Naive thymus-derived CD4-positive, alpha-beta T cell (primary cell): ENCODE data around the gene MC4R. TPM values are rescaled to one million over a fixed set of nuclear protein-coding genes. Genes with fewer than 3 reads are reported as not detected.

Experiments
- ATAC-seq: fragments of 150-1000 bp; cut with Tn5 transposase; 2 replicates; pipeline ENCODE4 v1.10.0; 2021; ENCODE audit warnings: mild to moderate bottlenecking, moderate library complexity
- CTCF ChIA-PET: fragments of 350-600 bp; sonication (Branson Sonifier 250); formaldehyde crosslinking; loops from one replicate; lab custom pipeline; 2021; ENCODE audit warnings: antibody characterized with exemption; lab: Charles Lee
- POLR2A ChIA-PET: fragments of 350-600 bp; sonication (Branson Sonifier 250); formaldehyde crosslinking; loops from one replicate; lab custom pipeline; 2021; ENCODE audit warnings: antibody characterized with exemption, inconsistent platforms; lab: Charles Lee
- DNase-seq, 9 donors: peaks; one replicate each; pipeline versions ENCODE4 v3.0.0 to v3.0.0-alpha.2; 2020 to 2022; ENCODE audit warnings: mixed read lengths in 1 of 9
- H3K27ac ChIP-seq: one replicate; pipeline ENCODE4 v1.7.0; 2013; ENCODE audit warnings: mild to moderate bottlenecking, low read depth, low read length, moderate library complexity
- H3K27me3 ChIP-seq, 2 donors: one replicate each; pipeline ENCODE4 v1.7.0; 2013; ENCODE audit warnings: low read length in 2 of 2, mild to moderate bottlenecking in 2 of 2, moderate library complexity in 2 of 2; ENCODE audit not compliant: control insufficient read depth in 2 of 2, insufficient read depth in 2 of 2
- H3K36me3 ChIP-seq, 3 experiments: 1 replicate in 2 of 3; 2 replicates in 1 of 3; pipeline ENCODE4 v1.7.0; 2013; ENCODE audit warnings: low read length in 3 of 3, mild to moderate bottlenecking in 3 of 3, moderate library complexity in 1 of 3; ENCODE audit not compliant: insufficient read depth in 3 of 3, control insufficient read depth in 2 of 3
- H3K4me1 ChIP-seq, 2 donors: one replicate each; pipeline ENCODE4 v1.7.0; 2013; ENCODE audit warnings: low read length in 2 of 2, mild to moderate bottlenecking in 2 of 2, moderate library complexity in 1 of 2; ENCODE audit not compliant: control insufficient read depth in 2 of 2, insufficient read depth in 2 of 2
- H3K4me3 ChIP-seq: 2 replicates; pipeline ENCODE4 v1.7.0; 2013; ENCODE audit warnings: mild to moderate bottlenecking, low read length
- H3K9me3 ChIP-seq, 3 experiments: 1 replicate in 2 of 3; 2 replicates in 1 of 3; pipeline ENCODE4 v1.7.0; 2013; ENCODE audit warnings: low read length in 3 of 3; ENCODE audit not compliant: control insufficient read depth in 2 of 3
- H3K27ac Mint-ChIP-seq, 9 donors: one replicate each; pipeline ENCODE4 v1.8.0; 2020 to 2022; ENCODE audit warnings: mixed read lengths in 9 of 9, mild to moderate bottlenecking in 8 of 9, moderate library complexity in 5 of 9, inconsistent platforms in 2 of 9
- H3K27me3 Mint-ChIP-seq, 5 donors: one replicate each; pipeline ENCODE4 v1.8.0; 2021 to 2022; ENCODE audit warnings: mixed read lengths in 5 of 5, mild to moderate bottlenecking in 1 of 5
- H3K36me3 Mint-ChIP-seq, 5 donors: one replicate each; pipeline ENCODE4 v1.8.0; 2020 to 2022; ENCODE audit warnings: mixed read lengths in 5 of 5, mild to moderate bottlenecking in 3 of 5, inconsistent platforms in 1 of 5
- H3K4me1 Mint-ChIP-seq, 7 donors: one replicate each; pipeline ENCODE4 v1.8.0; 2020 to 2022; ENCODE audit warnings: mixed read lengths in 7 of 7, mild to moderate bottlenecking in 3 of 7, inconsistent platforms in 1 of 7
- H3K4me3 Mint-ChIP-seq, 10 donors: one replicate each; pipeline ENCODE4 v1.8.0; 2020 to 2022; ENCODE audit warnings: mild to moderate bottlenecking in 10 of 10, mixed read lengths in 10 of 10, moderate library complexity in 6 of 10, inconsistent platforms in 2 of 10
- H3K9me3 Mint-ChIP-seq, 11 donors: one replicate each; pipeline ENCODE4 v1.8.0; 2020 to 2022; ENCODE audit warnings: mixed read lengths in 11 of 11, mild to moderate bottlenecking in 4 of 11, inconsistent platforms in 1 of 11, moderate library complexity in 1 of 11
- intact Hi-C, 2 donors: fragments of 100-400 bp; cut with micrococcal nuclease; formaldehyde crosslinking; loops; one replicate each; pipeline ENCODE4 v1.15.1; 2023
- polyA plus RNA-seq, 2 donors: library from polyadenylated mRNA; unstranded; fragments of 300-500 nt; fragmentation: Illumina TruSeq; gene quantifications; one replicate each; pipeline ENCODE4 v1.2.3, GENCODE V29; 2021
- total RNA-seq, 6 experiments: library from RNA in 5 of 6; stranded (reverse) in 5 of 6; gene quantifications; 1 replicate in 5 of 6; 2 replicates in 1 of 6; pipeline ENCODE4 v1.2.3 and lab custom pipeline; 2021 to 2026

Gene MC4R
- total and polyA plus RNA-seq, 7 experiments from 2014 or later, result not detected

DNA sequence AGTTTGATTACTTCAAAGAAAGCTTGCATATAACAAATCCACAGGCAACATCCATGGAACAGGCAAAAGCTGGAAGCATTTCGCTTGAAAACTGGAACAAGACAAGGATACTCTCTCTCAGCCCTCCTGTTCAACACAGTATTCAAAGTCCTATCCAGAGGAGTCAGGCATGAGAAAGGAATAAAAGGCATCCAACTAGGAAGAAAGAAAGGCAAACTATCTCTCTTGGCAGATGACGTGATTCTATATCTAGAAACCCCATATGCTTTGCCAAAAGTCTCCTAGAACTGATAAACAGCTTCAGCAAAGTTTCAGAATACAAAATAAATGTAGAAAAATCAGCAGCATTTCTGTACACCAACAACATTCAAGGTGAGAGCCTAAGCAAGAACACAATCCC is 34.1 kb upstream of the MC4R start:
- ChIA-PET CTCF (no interaction called here), POLR2A (no interaction called here)
- peaks cover 0 to 4% (median 0%) of the 10 kb centered on the region in 5 donors for H3K27me3 Mint-ChIP-seq
- DNase-seq, result no peak
- intact Hi-C loops, result no loop called here
- H3K27me3 ChIP-seq, result no peaks in the 10 kb centered on the region
- no peaks in the 10 kb centered on the region for H3K4me1 ChIP-seq
- H3K9me3 ChIP-seq, result no peaks in the 10 kb centered on the region
- H3K27ac ChIP-seq, result no peak overlapping the region
- no peak overlapping the region for H3K4me3 Mint-ChIP-seq
- peaks cover 0 to 5% (median 2%) of the 10 kb centered on the region in 11 donors for H3K9me3 Mint-ChIP-seq
- H3K36me3 ChIP-seq, result no peaks in the 10 kb centered on the region
- no peak overlapping the region for H3K4me3 ChIP-seq
- no peaks in the 10 kb centered on the region for H3K36me3 Mint-ChIP-seq
- H3K27ac Mint-ChIP-seq, result no peak overlapping the region
- ATAC-seq, result no peak
- H3K4me1 Mint-ChIP-seq, result no peaks in the 10 kb centered on the region

DNA sequence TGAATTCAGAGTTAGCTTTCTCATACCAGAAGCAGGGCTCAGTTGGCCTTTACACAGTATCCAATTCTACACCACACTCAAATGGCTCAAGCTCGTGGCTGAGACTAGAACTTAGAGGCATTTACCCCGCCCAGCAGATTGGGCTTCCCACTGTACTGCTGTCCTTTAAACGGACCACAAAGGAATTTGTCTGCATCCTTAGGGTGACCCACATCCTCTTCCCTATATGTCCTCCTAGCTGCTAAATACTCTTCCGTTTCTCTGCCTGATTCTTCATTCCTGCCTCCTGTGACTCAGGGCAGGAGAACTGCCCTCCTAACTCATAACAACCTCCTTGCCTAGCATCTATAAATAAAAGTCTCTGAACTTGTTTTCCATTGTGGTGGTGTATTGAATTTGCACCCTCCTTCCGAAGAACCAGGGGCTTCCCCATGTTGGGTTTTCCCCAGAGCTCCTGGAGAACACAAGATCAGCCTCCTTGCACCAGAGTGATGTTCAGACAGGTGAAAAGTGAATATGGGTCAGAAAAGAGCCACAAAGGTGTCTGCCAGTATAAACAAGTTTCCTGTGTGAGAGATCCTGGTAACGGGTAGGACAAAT is 32.0 kb upstream of the MC4R start:
- Mint-ChIP-seq H3K4me3 (no peak overlapping the region), H3K36me3 (no peaks in the 10 kb centered on the region), H3K27me3 (peaks cover 0 to 7% (median 0%) of the 10 kb centered on the region in 5 donors), H3K27ac (no peak overlapping the region), H3K4me1 (no peaks in the 10 kb centered on the region), H3K9me3 (peaks cover 2 to 18% (median 6%) of the 10 kb centered on the region in 11 donors)
- ChIA-PET POLR2A (no interaction called here), CTCF (no interaction called here)
- intact Hi-C loops, result no loop called here
- Histone ChIP-seq H3K36me3 (no peaks in the 10 kb centered on the region), H3K4me3 (no peak overlapping the region), H3K9me3 (no peaks in the 10 kb centered on the region), H3K27ac (no peak overlapping the region), H3K4me1 (no peaks in the 10 kb centered on the region), H3K27me3 (no peaks in the 10 kb centered on the region)
- ATAC-seq (no peak), DNase-seq (no peak)

DNA sequence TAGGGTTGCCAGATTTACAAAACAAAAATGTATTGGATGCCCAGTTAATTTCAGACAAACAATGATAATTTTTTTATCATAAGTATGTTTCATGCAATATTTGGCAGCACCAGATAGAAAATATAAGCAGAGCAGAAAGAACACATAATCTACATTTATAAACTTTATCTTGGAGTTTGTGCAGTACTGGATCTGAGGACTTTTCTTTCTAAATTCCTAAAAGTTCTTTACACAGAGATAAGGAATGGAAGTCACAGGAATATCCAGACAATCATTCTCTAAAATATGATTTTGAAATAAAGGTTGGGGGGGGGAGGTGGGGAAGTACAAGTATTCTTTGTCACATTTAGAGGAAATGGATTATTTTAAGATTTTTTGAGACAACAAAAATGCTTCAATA is 28.8 kb upstream of the MC4R start:
- Histone ChIP-seq H3K27ac (no peak overlapping the region), H3K36me3 (no peaks in the 10 kb centered on the region), H3K9me3 (no peaks in the 10 kb centered on the region), H3K4me3 (no peak overlapping the region), H3K4me1 (no peaks in the 10 kb centered on the region), H3K27me3 (no peaks in the 10 kb centered on the region)
- H3K36me3 Mint-ChIP-seq, result peaks cover 0 to 4% (median 0%) of the 10 kb centered on the region in 5 donors
- intact Hi-C loops, result no loop called here
- CTCF ChIA-PET, result no interaction called here
- H3K4me3 Mint-ChIP-seq, result no peak overlapping the region
- ATAC-seq (no peak), DNase-seq (no peak)
- peaks cover 0 to 7% (median 0%) of the 10 kb centered on the region in 5 donors for H3K27me3 Mint-ChIP-seq
- H3K4me1 Mint-ChIP-seq, result no peaks in the 10 kb centered on the region
- POLR2A ChIA-PET, result no interaction called here
- no peak overlapping the region for H3K27ac Mint-ChIP-seq
- peaks cover 2 to 19% (median 7%) of the 10 kb centered on the region in 11 donors for H3K9me3 Mint-ChIP-seq

DNA sequence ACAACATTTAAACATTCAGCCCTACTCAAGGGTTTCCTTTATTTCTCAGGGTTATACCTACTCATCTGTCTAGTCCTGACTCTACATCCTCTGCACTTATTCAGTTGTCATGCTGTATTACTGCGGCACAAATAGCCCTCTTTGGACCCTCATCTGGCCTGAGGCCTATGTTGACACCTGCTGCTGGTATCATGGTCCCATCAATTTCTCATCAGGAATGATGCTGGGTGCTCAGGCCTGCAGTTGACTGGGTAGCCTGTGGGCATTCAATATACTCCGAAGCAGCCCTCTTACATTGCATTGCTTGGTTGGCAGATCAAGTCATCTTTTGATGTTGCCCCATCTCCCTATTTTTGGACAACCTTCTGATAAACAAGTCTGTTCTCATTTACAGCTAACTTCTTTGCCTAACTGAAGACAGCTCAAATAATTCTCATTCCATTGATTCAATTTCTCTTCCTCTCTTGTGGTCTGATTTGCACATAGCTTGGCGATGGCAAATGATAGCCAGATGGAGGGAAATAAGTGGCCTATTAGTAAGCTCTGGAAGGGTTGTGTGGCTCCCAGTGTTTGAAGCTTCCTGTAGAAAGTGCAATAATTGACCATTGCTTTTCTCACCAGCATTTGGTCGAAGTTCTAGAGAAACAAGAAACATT is 19.1 kb upstream of the MC4R start:
- intact Hi-C loops, result no loop called here
- H3K9me3 ChIP-seq, result no peaks in the 10 kb centered on the region
- no peaks in the 10 kb centered on the region for H3K27me3 ChIP-seq
- Mint-ChIP-seq H3K36me3 (no peaks in the 10 kb centered on the region), H3K4me1 (no peaks in the 10 kb centered on the region), H3K4me3 (no peak overlapping the region), H3K27ac (no peak overlapping the region), H3K27me3 (no peaks in the 10 kb centered on the region), H3K9me3 (peaks cover 0 to 9% (median 0%) of the 10 kb centered on the region in 11 donors)
- CTCF ChIA-PET, result no interaction called here
- no peak overlapping the region for H3K27ac ChIP-seq
- ATAC-seq, result no peak
- H3K4me3 ChIP-seq, result no peak overlapping the region
- POLR2A ChIA-PET, result no interaction called here
- DNase-seq, result no peak
- H3K36me3 ChIP-seq, result no peaks in the 10 kb centered on the region
- H3K4me1 ChIP-seq, result no peaks in the 10 kb centered on the region

DNA sequence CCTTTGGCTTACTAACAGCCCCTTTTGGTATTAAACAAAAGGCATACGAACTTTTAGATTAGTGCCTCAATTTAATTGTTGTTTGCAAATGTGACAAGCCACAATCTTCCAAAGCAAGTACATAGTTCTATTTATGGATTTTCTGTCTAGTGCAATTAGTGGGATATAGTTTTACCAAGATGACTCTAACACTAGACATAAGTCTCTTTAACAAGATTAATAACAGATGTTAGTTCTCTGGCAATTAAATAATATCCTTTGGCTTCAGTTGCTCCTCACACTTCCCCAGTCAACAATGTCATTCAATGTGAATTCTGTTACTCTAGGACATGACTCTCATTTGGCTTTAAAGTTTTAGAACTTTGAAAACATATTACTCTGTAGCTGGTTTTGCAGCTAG is 16.7 kb upstream of the MC4R start:
- H3K9me3 ChIP-seq, result no peaks in the 10 kb centered on the region
- H3K4me3 Mint-ChIP-seq, result no peak overlapping the region
- H3K27ac ChIP-seq, result no peak overlapping the region
- POLR2A ChIA-PET, result no interaction called here
- ATAC-seq (no peak), DNase-seq (no peak)
- H3K36me3 Mint-ChIP-seq, result no peaks in the 10 kb centered on the region
- no peaks in the 10 kb centered on the region for H3K27me3 ChIP-seq
- H3K4me1 Mint-ChIP-seq, result no peaks in the 10 kb centered on the region
- intact Hi-C loops, result no loop called here
- H3K27me3 Mint-ChIP-seq, result no peaks in the 10 kb centered on the region
- H3K27ac Mint-ChIP-seq, result no peak overlapping the region
- no peak overlapping the region for H3K4me3 ChIP-seq
- H3K9me3 Mint-ChIP-seq, result peaks cover 0 to 12% (median 0%) of the 10 kb centered on the region in 11 donors
- H3K4me1 ChIP-seq, result no peaks in the 10 kb centered on the region
- CTCF ChIA-PET, result no interaction called here
- no peaks in the 10 kb centered on the region for H3K36me3 ChIP-seq

DNA sequence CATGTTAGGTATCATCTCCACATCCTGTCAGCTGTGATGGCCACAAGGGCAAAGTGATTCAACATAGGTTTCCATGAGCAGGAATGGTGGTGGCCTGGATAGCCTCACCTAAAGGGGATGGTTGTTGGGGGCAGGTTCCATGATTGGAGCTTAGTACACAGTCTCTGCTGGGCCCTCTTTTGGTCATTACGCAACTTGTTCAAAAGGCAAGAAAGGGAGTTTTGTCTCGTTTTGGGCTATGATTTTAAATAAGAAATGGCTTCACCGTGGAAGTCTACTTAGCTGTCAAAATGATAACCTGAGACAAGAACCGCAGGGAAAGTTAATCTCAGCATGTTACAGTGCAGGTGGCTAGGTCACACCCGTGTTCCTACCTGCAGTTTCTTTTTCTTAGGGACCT is 13.1 kb upstream of the MC4R start:
- Histone ChIP-seq H3K27ac (no peak overlapping the region), H3K36me3 (no peaks in the 10 kb centered on the region), H3K4me1 (no peaks in the 10 kb centered on the region), H3K4me3 (no peak overlapping the region), H3K27me3 (no peaks in the 10 kb centered on the region), H3K9me3 (no peaks in the 10 kb centered on the region)
- CTCF ChIA-PET, result no interaction called here
- H3K27ac Mint-ChIP-seq, result no peak overlapping the region
- no peaks in the 10 kb centered on the region for H3K27me3 Mint-ChIP-seq
- intact Hi-C loops, result no loop called here
- ATAC-seq (no peak), DNase-seq (no peak)
- H3K4me1 Mint-ChIP-seq, result no peaks in the 10 kb centered on the region
- no peak overlapping the region for H3K4me3 Mint-ChIP-seq
- peaks cover 0 to 3% (median 0%) of the 10 kb centered on the region in 11 donors for H3K9me3 Mint-ChIP-seq
- POLR2A ChIA-PET, result interaction anchor here (0.6 kb wide), 1 partner anchor 11 kb away, joined by 4 read pairs; no protein-coding TSS in a partner anchor
- no peaks in the 10 kb centered on the region for H3K36me3 Mint-ChIP-seq

DNA sequence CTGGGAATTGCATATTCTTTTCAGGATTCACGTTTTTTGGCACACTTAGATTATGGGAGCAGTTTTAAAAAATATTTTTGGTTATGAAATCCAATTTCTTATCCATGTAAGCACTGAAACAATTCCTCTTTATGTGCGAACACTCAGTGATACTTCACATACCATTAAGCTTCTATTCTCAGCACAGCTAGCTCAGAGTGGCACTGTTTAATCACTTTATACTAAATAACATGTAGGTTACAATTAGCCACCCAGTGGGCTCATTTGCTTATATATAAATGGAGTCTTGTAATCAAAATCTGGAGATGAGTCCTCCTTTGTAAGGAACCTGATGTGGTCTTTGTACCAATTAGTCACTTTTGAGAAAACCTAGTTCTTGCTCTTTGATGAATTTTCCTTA is 11.3 kb upstream of the MC4R start:
- Histone ChIP-seq H3K4me3 (no peak overlapping the region), H3K9me3 (no peaks in the 10 kb centered on the region), H3K27me3 (no peaks in the 10 kb centered on the region), H3K4me1 (no peaks in the 10 kb centered on the region), H3K27ac (no peak overlapping the region), H3K36me3 (no peaks in the 10 kb centered on the region)
- peaks cover 0 to 8% (median 0%) of the 10 kb centered on the region in 11 donors for H3K9me3 Mint-ChIP-seq
- ChIA-PET POLR2A (no interaction called here), CTCF (no interaction called here)
- H3K27ac Mint-ChIP-seq, result no peak overlapping the region
- H3K4me1 Mint-ChIP-seq, result no peaks in the 10 kb centered on the region
- ATAC-seq (no peak), DNase-seq (no peak)
- H3K4me3 Mint-ChIP-seq, result no peak overlapping the region
- no peaks in the 10 kb centered on the region for H3K27me3 Mint-ChIP-seq
- no peaks in the 10 kb centered on the region for H3K36me3 Mint-ChIP-seq
- intact Hi-C loops, result no loop called here
